HEK293 (cell line): ENCODE results near the gene LYST.

Experiments used
- CTCF ChIA-PET: fragments of 350-600 bp; formaldehyde crosslinking; extraction: SDS; loops from one replicate; lab custom pipeline; 2021; ENCODE audit warnings: antibody characterized with exemption; lab: Yijun Ruan, JAX
- POLR2A ChIA-PET: fragments of 300-600 bp; formaldehyde crosslinking; extraction: SDS; loops from one replicate; lab custom pipeline; 2020; ENCODE audit warnings: antibody characterized with exemption, inconsistent platforms; lab: Yijun Ruan, JAX
- H3K27ac ChIP-seq: fragments of 200-500 bp; sonication (Bioruptor generic); 2 replicates; pipeline ENCODE4 v1.5.1; 2014; ENCODE audit warnings: low read depth, low read length, control low read depth, inconsistent platforms; ENCODE audit errors: extremely low read depth
- H3K36me3 ChIP-seq, 2 experiments: fragments of 200-500 bp in 1 of 2; sonication (Bioruptor generic) in 1 of 2; 1 replicate in 1 of 2; 2 replicates in 1 of 2; pipeline ENCODE4 v1.5.1; 2014 to 2017; ENCODE audit warnings: inconsistent platforms in 2 of 2, low read length in 2 of 2; ENCODE audit not compliant: control insufficient read depth in 2 of 2, insufficient read depth in 1 of 2
- H3K4me1 ChIP-seq: fragments of 200-500 bp; sonication (Bioruptor generic); 2 replicates; pipeline ENCODE4 v1.5.1; 2014; ENCODE audit warnings: mild to moderate bottlenecking, low read length, inconsistent platforms; ENCODE audit not compliant: control insufficient read depth, insufficient read depth
- H3K4me3 ChIP-seq: 2 replicates; pipeline ENCODE4 v1.5.1; 2011; ENCODE audit warnings: low read depth, mild to moderate bottlenecking, control low read depth, low read length, moderate library complexity
- H3K9me3 ChIP-seq: fragments of 200-500 bp; sonication (Bioruptor generic); 2 replicates; pipeline ENCODE4 v1.5.1; 2014; ENCODE audit warnings: low read depth, low read length, inconsistent platforms; ENCODE audit not compliant: control insufficient read depth, insufficient read depth
- OSR2 ChIP-seq: fragments of 450-650 bp; formaldehyde crosslinking; IDR thresholded peaks from 2 replicates; pipeline ENCODE4 v1.5.1; 2016; ENCODE audit warnings: missing biosample characterization, missing genetic modification characterization
- SCRT2 ChIP-seq: fragments of 450-650 bp; formaldehyde crosslinking; IDR thresholded peaks from 2 replicates; pipeline ENCODE4 v1.5.1; 2016; ENCODE audit warnings: missing biosample characterization, missing genetic modification characterization
- YY2 ChIP-seq: fragments of 450-650 bp; formaldehyde crosslinking; IDR thresholded peaks from 2 replicates; pipeline ENCODE4 v1.5.1; 2016; ENCODE audit warnings: missing biosample characterization, missing genetic modification characterization
- ZBTB48 ChIP-seq: fragments of 450-650 bp; formaldehyde crosslinking; IDR thresholded peaks from 2 replicates; pipeline ENCODE4 v1.5.1; 2016; ENCODE audit warnings: missing biosample characterization, missing genetic modification characterization
- ZNF16 ChIP-seq: fragments of 450-650 bp; formaldehyde crosslinking; IDR thresholded peaks from 2 replicates; pipeline ENCODE4 v1.5.1; 2016; ENCODE audit warnings: low read depth, missing biosample characterization, missing genetic modification characterization
- ZNF221 ChIP-seq: fragments of 450-650 bp; formaldehyde crosslinking; IDR thresholded peaks from 2 replicates; pipeline ENCODE4 v1.5.1; 2017; ENCODE audit warnings: missing biosample characterization, missing genetic modification characterization, borderline replicate concordance
- ZNF223 ChIP-seq: fragments of 450-650 bp; formaldehyde crosslinking; IDR thresholded peaks from 2 replicates; pipeline ENCODE4 v1.5.1; 2016; ENCODE audit warnings: missing biosample characterization, missing genetic modification characterization
- ZNF248 ChIP-seq: fragments of 450-650 bp; formaldehyde crosslinking; IDR thresholded peaks from 2 replicates; pipeline ENCODE4 v1.5.1; 2017; ENCODE audit warnings: missing biosample characterization, missing genetic modification characterization
- ZNF274 ChIP-seq, 2 experiments: fragments of 200-500 bp in 1 of 2; fragments of 450-650 bp in 1 of 2; sonication (Bioruptor generic) in 1 of 2; formaldehyde crosslinking in 1 of 2; IDR thresholded peaks; 2 replicates each; pipeline versions ENCODE4 v1.5.1 to v1.6.1; 2014 to 2016; ENCODE audit warnings: borderline replicate concordance in 1 of 2, inconsistent platforms in 1 of 2, low read length in 1 of 2, missing biosample characterization in 1 of 2, missing genetic modification characterization in 1 of 2
- ZNF280D ChIP-seq: fragments of 450-650 bp; formaldehyde crosslinking; IDR thresholded peaks from 2 replicates; pipeline ENCODE4 v1.5.1; 2016; ENCODE audit warnings: missing biosample characterization, missing genetic modification characterization
- ZNF324 ChIP-seq: fragments of 450-650 bp; formaldehyde crosslinking; IDR thresholded peaks from 2 replicates; pipeline ENCODE4 v1.5.1; 2016; ENCODE audit warnings: missing biosample characterization, missing genetic modification characterization
- ZNF510 ChIP-seq: fragments of 450-650 bp; formaldehyde crosslinking; IDR thresholded peaks from 2 replicates; pipeline ENCODE4 v1.5.1; 2018; ENCODE audit warnings: mild to moderate bottlenecking, missing genetic modification characterization, missing biosample characterization; ENCODE audit not compliant: insufficient replicate concordance
- ZNF624 ChIP-seq: fragments of 450-650 bp; formaldehyde crosslinking; IDR thresholded peaks from 2 replicates; pipeline ENCODE4 v1.5.1; 2017; ENCODE audit warnings: missing biosample characterization, missing genetic modification characterization
- ZNF707 ChIP-seq: fragments of 450-650 bp; formaldehyde crosslinking; IDR thresholded peaks from 2 replicates; pipeline ENCODE4 v1.5.1; 2016; ENCODE audit warnings: missing biosample characterization, missing genetic modification characterization
- TF ChIP-seq, protein P1 (sequence below): fragments of 450-650 bp; formaldehyde crosslinking; IDR thresholded peaks from 2 replicates; pipeline ENCODE4 v1.5.1; 2016; ENCODE audit warnings: missing biosample characterization, missing genetic modification characterization
- TF ChIP-seq, protein P2 (sequence below): fragments of 450-650 bp; formaldehyde crosslinking; IDR thresholded peaks from 2 replicates; pipeline ENCODE4 v1.5.0; 2017; ENCODE audit warnings: missing biosample characterization, missing genetic modification characterization, borderline replicate concordance
- TF ChIP-seq, protein P3 (sequence below): fragments of 450-650 bp; formaldehyde crosslinking; IDR thresholded peaks from 2 replicates; pipeline ENCODE4 v1.5.1; 2016; ENCODE audit warnings: missing biosample characterization, missing genetic modification characterization
- TF ChIP-seq, protein P4 (sequence below): fragments of 450-650 bp; formaldehyde crosslinking; IDR thresholded peaks from 2 replicates; pipeline ENCODE4 v1.5.1; 2017; ENCODE audit warnings: missing biosample characterization, missing genetic modification characterization
- TF ChIP-seq, protein P5 (sequence below): fragments of 450-650 bp; formaldehyde crosslinking; conservative IDR thresholded peaks from 2 replicates; pipeline ENCODE4 v1.5.1; 2016; ENCODE audit warnings: low read depth, missing biosample characterization, missing genetic modification characterization

LYST gene

DNA sequence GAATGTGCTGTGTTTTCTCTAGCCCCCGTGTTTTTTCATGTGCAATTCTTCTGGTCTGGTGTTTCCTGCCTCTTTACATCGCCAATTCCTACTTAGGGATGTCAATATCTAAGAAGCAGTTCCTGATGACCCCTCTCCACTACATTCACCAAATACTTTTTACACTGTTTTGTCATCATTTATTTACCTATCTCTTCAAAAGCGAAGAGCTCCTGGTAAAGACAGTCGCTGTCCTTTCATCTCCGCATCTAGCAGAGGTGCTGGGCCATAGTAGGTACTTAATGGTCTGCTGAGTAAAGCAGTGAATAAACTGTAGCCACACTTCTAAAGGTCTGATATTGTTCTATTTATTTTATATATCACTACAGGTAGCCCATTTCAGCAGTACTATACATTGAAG lies 43.0 kb downstream of the LYST start (continued):
- no peak for TF ChIP-seq ZNF280D
- no peak for TF ChIP-seq YY2 (tag by site-specific recombination)
- TF ChIP-seq, protein P1, sequence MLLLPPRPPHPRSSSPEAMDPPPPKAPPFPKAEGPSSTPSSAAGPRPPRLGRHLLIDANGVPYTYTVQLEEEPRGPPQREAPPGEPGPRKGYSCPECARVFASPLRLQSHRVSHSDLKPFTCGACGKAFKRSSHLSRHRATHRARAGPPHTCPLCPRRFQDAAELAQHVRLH (tag by site-specific recombination), result no peak
- TF ChIP-seq, protein P2, sequence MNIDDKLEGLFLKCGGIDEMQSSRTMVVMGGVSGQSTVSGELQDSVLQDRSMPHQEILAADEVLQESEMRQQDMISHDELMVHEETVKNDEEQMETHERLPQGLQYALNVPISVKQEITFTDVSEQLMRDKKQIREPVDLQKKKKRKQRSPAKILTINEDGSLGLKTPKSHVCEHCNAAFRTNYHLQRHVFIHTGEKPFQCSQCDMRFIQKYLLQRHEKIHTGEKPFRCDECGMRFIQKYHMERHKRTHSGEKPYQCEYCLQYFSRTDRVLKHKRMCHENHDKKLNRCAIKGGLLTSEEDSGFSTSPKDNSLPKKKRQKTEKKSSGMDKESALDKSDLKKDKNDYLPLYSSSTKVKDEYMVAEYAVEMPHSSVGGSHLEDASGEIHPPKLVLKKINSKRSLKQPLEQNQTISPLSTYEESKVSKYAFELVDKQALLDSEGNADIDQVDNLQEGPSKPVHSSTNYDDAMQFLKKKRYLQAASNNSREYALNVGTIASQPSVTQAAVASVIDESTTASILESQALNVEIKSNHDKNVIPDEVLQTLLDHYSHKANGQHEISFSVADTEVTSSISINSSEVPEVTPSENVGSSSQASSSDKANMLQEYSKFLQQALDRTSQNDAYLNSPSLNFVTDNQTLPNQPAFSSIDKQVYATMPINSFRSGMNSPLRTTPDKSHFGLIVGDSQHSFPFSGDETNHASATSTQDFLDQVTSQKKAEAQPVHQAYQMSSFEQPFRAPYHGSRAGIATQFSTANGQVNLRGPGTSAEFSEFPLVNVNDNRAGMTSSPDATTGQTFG, result no peak
- TF ChIP-seq ZNF274 (IDR thresholded peaks at IDR 0.05; ENCODE audit: low read length), result no peak
- no peak for TF ChIP-seq ZNF274 (tag by site-specific recombination; IDR thresholded peaks at IDR 0.05; ENCODE audit: borderline replicate concordance)
- TF ChIP-seq OSR2 (tag by site-specific recombination), result no peak

- no peak for TF ChIP-seq ZBTB48 (tag by site-specific recombination)
- TF ChIP-seq, protein P3, sequence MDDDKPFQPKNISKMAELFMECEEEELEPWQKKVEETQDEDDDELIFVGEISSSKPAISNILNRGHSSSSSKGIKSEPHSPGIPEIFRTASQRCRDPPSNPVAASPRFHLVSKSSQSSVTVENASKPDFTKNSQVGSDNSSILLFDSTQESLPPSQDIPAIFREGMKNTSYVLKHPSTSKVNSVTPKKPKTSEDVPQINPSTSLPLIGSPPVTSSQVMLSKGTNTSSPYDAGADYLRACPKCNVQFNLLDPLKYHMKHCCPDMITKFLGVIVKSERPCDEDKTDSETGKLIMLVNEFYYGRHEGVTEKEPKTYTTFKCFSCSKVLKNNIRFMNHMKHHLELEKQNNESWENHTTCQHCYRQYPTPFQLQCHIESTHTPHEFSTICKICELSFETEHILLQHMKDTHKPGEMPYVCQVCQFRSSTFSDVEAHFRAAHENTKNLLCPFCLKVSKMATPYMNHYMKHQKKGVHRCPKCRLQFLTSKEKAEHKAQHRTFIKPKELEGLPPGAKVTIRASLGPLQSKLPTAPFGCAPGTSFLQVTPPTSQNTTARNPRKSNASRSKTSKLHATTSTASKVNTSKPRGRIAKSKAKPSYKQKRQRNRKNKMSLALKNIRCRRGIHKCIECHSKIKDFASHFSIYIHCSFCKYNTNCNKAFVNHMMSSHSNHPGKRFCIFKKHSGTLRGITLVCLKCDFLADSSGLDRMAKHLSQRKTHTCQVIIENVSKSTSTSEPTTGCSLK (tag by site-specific recombination), result no peak
- TF ChIP-seq SCRT2 (tag by site-specific recombination), result peak; percentile 27; the same call in 1 of the 2 replicates
- Histone ChIP-seq H3K4me3 (no peak overlapping the region), H3K4me1 (no peaks in the 10 kb centered on the region), H3K27ac (no peak overlapping the region), H3K36me3 (no peaks in the 10 kb centered on the region; a peak in 1 of 3 replicates), H3K9me3 (no peaks in the 10 kb centered on the region)
- ChIA-PET POLR2A (no interaction called here), CTCF (interaction anchor here (0.6 to 2.5 kb wide), 3 partner anchors 10 to 149 kb away, joined by 3 to 9 read pairs (median 5); no protein-coding TSS in a partner anchor)
Measured at GRCh38 chr1:235822685-235823084, 44.0 kb downstream of the LYST start.

GRCh38 chr1:235821361-235821981 lies 45.2 kb downstream of the LYST start:
- CTCF ChIA-PET, result interaction anchor here (0.6 to 2.5 kb wide), 6 partner anchors 21 to 1434 kb away, joined by 3 to 11 read pairs (median 4); no protein-coding TSS in a partner anchor
- Histone ChIP-seq H3K9me3 (no peaks in the 10 kb centered on the region), H3K36me3 (no peaks in the 10 kb centered on the region; a peak in 1 of 3 replicates), H3K4me3 (no peak overlapping the region), H3K27ac (no peak overlapping the region), H3K4me1 (no peaks in the 10 kb centered on the region)
- POLR2A ChIA-PET, result no interaction called here
- TF ChIP-seq ZNF16 (tag by site-specific recombination) (no peak), ZNF624 (no peak), ZNF221 (tag by site-specific recombination) (no peak), ZNF324 (tag by site-specific recombination) (no peak), ZNF707 (no peak), ZNF223 (tag by site-specific recombination) (no peak), ZNF510 (tag by site-specific recombination) (no peak), ZNF248 (tag by site-specific recombination) (no peak)
- TF ChIP-seq, protein P4, sequence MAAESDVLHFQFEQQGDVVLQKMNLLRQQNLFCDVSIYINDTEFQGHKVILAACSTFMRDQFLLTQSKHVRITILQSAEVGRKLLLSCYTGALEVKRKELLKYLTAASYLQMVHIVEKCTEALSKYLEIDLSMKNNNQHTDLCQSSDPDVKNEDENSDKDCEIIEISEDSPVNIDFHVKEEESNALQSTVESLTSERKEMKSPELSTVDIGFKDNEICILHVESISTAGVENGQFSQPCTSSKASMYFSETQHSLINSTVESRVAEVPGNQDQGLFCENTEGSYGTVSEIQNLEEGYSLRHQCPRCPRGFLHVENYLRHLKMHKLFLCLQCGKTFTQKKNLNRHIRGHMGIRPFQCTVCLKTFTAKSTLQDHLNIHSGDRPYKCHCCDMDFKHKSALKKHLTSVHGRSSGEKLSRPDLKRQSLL (tag by site-specific recombination), result no peak
- TF ChIP-seq, protein P5, sequence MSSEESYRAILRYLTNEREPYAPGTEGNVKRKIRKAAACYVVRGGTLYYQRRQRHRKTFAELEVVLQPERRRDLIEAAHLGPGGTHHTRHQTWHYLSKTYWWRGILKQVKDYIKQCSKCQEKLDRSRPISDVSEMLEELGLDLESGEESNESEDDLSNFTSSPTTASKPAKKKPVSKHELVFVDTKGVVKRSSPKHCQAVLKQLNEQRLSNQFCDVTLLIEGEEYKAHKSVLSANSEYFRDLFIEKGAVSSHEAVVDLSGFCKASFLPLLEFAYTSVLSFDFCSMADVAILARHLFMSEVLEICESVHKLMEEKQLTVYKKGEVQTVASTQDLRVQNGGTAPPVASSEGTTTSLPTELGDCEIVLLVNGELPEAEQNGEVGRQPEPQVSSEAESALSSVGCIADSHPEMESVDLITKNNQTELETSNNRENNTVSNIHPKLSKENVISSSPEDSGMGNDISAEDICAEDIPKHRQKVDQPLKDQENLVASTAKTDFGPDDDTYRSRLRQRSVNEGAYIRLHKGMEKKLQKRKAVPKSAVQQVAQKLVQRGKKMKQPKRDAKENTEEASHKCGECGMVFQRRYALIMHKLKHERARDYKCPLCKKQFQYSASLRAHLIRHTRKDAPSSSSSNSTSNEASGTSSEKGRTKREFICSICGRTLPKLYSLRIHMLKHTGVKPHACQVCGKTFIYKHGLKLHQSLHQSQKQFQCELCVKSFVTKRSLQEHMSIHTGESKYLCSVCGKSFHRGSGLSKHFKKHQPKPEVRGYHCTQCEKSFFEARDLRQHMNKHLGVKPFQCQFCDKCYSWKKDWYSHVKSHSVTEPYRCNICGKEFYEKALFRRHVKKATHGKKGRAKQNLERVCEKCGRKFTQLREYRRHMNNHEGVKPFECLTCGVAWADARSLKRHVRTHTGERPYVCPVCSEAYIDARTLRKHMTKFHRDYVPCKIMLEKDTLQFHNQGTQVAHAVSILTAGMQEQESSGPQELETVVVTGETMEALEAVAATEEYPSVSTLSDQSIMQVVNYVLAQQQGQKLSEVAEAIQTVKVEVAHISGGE (tag by site-specific recombination), result no peak
